HepG2 (cell line): Measurements from ENCODE around the gene ARHGAP45. TPM values are rescaled to one million over a fixed set of nuclear protein-coding genes. Genes with fewer than 3 reads are reported as not detected.

Experiments used
- CCAR2 ChIP-seq: fragments of 200-400 bp; formaldehyde crosslinking; optimal IDR thresholded peaks from 2 replicates; pipeline ENCODE3; 2018; ENCODE audit warnings: low read depth, mild to moderate bottlenecking, low read length, moderate library complexity
- CHD4 ChIP-seq: fragments of 200-600 bp; sonication (generic); IDR thresholded peaks from 2 replicates; pipeline ENCODE4 v1.7.0; 2017; ENCODE audit warnings: mild to moderate bottlenecking, low read length, borderline replicate concordance
- MIER2 ChIP-seq: IDR thresholded peaks from 2 replicates; pipeline ENCODE4 v1.6.1; 2016; ENCODE audit warnings: missing biosample characterization, missing genetic modification reagents
- NFE2 ChIP-seq: sonication (generic); formaldehyde crosslinking; IDR thresholded peaks from 2 replicates; pipeline ENCODE4 v1.4.0; 2020; ENCODE audit warnings: missing genetic modification reagents
- POLR2AphosphoS5 ChIP-seq: IDR thresholded peaks from 2 replicates; pipeline ENCODE4 v1.6.1; 2012; ENCODE audit warnings: low read depth, low read length
- RARG ChIP-seq: sonication (generic); formaldehyde crosslinking; IDR thresholded peaks from 2 replicates; pipeline ENCODE4 v1.4.0; 2020; ENCODE audit warnings: low read depth, mild to moderate bottlenecking, missing genetic modification reagents
- RBFOX2 ChIP-seq: fragments of 200-400 bp; formaldehyde crosslinking; IDR thresholded peaks from 2 replicates; pipeline ENCODE4 v1.6.1; 2017; ENCODE audit warnings: low read depth, mild to moderate bottlenecking, low read length
- REXO4 ChIP-seq: sonication (generic); formaldehyde crosslinking; IDR thresholded peaks from 2 replicates; pipeline ENCODE4 v1.8.0; 2022; ENCODE audit warnings: missing genetic modification reagents, mild to moderate bottlenecking, borderline replicate concordance
- SP2 ChIP-seq: sonication (generic); formaldehyde crosslinking; IDR thresholded peaks from 2 replicates; pipeline ENCODE4 v1.5.1; 2020; ENCODE audit warnings: mild to moderate bottlenecking, missing genetic modification reagents
- ZC3H13 ChIP-seq: sonication (generic); formaldehyde crosslinking; IDR thresholded peaks from 2 replicates; pipeline ENCODE4 v1.8.1; 2023; ENCODE audit warnings: mild to moderate bottlenecking, missing genetic modification reagents, moderate library complexity
- ZFP1 ChIP-seq: IDR thresholded peaks from 2 replicates; pipeline ENCODE4 v1.6.1; 2016
- ZKSCAN8 ChIP-seq: IDR thresholded peaks from 2 replicates; pipeline ENCODE4 v1.6.1; 2016; ENCODE audit warnings: borderline replicate concordance, missing genetic modification reagents, missing compliant biosample characterization
- ZNF12 ChIP-seq: sonication (generic); formaldehyde crosslinking; IDR thresholded peaks from 2 replicates; pipeline ENCODE4 v1.5.0; 2020; ENCODE audit warnings: missing genetic modification reagents
- ZNF224 ChIP-seq: sonication (generic); formaldehyde crosslinking; IDR thresholded peaks from 2 replicates; pipeline ENCODE4 v1.5.0; 2020; ENCODE audit warnings: mild to moderate bottlenecking, missing genetic modification reagents
- ZNF282 ChIP-seq: fragments of 450-650 bp; IDR thresholded peaks from 2 replicates; pipeline ENCODE4 v1.6.1; 2018; ENCODE audit not compliant: partially characterized antibody
- ZNF614 ChIP-seq: IDR thresholded peaks from 2 replicates; pipeline ENCODE4 v1.6.1; 2018; ENCODE audit warnings: missing biosample characterization, missing genetic modification reagents, inconsistent platforms, borderline replicate concordance
- ZNF766 ChIP-seq: sonication (generic); formaldehyde crosslinking; IDR thresholded peaks from 2 replicates; pipeline ENCODE4 v1.5.0; 2020; ENCODE audit warnings: missing genetic modification reagents, borderline replicate concordance
- ZNF850 ChIP-seq: sonication (generic); formaldehyde crosslinking; conservative IDR thresholded peaks from 2 replicates; pipeline ENCODE4 v1.9.0; 2021; ENCODE audit warnings: mild to moderate bottlenecking, missing genetic modification reagents
- ZSCAN9 ChIP-seq: IDR thresholded peaks from 2 replicates; pipeline ENCODE4 v1.6.1; 2016; ENCODE audit warnings: borderline replicate concordance
- polyA plus RNA-seq, 8 experiments: library from polyadenylated mRNA; depleted of rRNA in 3 of 8; stranded (reverse) in 7 of 8; unstranded in 1 of 8; fragments of >200 nt; fragmentation: Illumina TruSeq in 4 of 8; extraction: Trizol in 4 of 8; gene quantifications; 2 replicates each; pipeline versions ENCODE4 v1.2.1 to v1.2.3, GENCODE V29; 2011 to 2016; ENCODE audit warnings: low read depth in 4 of 8, missing spikeins in 1 of 8, mixed read lengths in 1 of 8; ENCODE audit not compliant: insufficient read depth in 1 of 8
- total RNA-seq, 5 experiments: library from RNA; depleted of rRNA; stranded (reverse); fragments of >200 nt; fragmentation: Illumina TruSeq; extraction: Trizol; gene quantifications; 2 replicates each; pipeline ENCODE4 v1.2.3, GENCODE V29; 2016; ENCODE audit warnings: low read depth in 1 of 5
- TF ChIP-seq, protein P1 (sequence below): sonication (generic); formaldehyde crosslinking; IDR thresholded peaks from 2 replicates; pipeline ENCODE4 v1.5.1; 2020; ENCODE audit warnings: mild to moderate bottlenecking, missing genetic modification reagents, borderline replicate concordance
- TF ChIP-seq, protein P2 (sequence below): sonication (generic); formaldehyde crosslinking; IDR thresholded peaks from 2 replicates; pipeline ENCODE4 v1.5.1; 2020; ENCODE audit warnings: missing genetic modification reagents, mild to moderate bottlenecking, borderline replicate concordance
- TF ChIP-seq, protein P3 (sequence below): sonication (generic); formaldehyde crosslinking; IDR thresholded peaks from 2 replicates; pipeline ENCODE4 v1.4.0; 2020; ENCODE audit warnings: missing genetic modification reagents; ENCODE audit errors: not compliant biosample characterization
- TF ChIP-seq, protein P4 (sequence below): sonication (generic); formaldehyde crosslinking; IDR thresholded peaks from 2 replicates; pipeline ENCODE4 v1.4.0; 2020; ENCODE audit warnings: missing genetic modification reagents

Gene ARHGAP45
- total and polyA plus RNA-seq, 2 of the 13 experiments (the other 11 are each of a cell fraction or from before 2014, with no cell fraction given), result 0.84 to 32.0 TPM

DNA sequence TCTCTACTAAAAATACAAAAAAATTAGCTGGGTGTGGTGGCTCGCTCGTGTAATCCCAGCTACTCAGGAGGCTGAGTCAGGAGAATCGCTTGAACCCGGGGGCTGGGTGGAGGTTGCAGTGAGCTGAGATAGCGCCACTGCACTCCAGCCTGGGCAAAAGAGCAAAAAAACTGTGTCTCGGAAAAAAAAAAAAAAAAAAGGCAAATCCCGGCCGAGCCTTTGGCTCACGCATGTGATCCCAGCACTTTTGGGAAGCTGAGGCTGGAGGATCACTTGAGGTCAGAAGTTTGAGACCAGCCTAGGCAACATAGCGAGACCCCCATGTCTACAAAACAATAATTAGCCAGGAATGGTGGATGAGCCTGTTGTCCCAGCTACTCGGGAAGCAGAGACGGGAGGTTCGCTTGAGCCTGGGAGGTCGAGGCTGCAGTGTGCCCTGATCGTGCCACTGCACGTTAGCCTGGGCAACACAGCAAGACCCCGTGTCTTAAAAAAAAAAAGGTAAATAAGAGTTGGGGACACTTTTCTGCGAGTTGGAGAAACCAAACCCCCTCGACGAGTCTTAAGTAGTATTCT lies 36.3 kb downstream of the ARHGAP45 start (continued):
- TF ChIP-seq ZNF12 (CRISPR knock-in tag), result no peak
- TF ChIP-seq CCAR2, result no peak
- TF ChIP-seq ZNF850 (CRISPR knock-in tag), result no peak
- TF ChIP-seq, protein P1, sequence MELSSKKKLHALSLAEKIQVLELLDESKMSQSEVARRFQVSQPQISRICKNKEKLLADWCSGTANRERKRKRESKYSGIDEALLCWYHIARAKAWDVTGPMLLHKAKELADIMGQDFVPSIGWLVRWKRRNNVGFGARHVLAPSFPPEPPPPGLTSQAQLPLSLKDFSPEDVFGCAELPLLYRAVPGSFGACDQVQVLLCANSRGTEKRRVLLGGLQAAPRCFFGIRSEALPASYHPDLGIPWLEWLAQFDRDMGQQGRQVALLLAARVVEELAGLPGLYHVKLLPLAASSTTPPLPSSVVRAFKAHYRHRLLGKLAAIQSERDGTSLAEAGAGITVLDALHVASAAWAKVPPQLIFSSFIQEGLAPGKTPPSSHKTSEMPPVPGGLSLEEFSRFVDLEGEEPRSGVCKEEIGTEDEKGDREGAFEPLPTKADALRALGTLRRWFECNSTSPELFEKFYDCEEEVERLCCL (CRISPR knock-in tag), result no peak
- TF ChIP-seq CHD4, result peak; percentile 22; the same call in 1 of the 2 replicates
- no peak for TF ChIP-seq ZKSCAN8 (CRISPR knock-in tag)
- peak; percentile 45; the same call in 1 of the 2 replicates for TF ChIP-seq ZNF224
- no peak for TF ChIP-seq POLR2AphosphoS5
- TF ChIP-seq ZSCAN9, result no peak
- TF ChIP-seq ZNF614, result no peak
- TF ChIP-seq SP2 (CRISPR knock-in tag), result no peak
- TF ChIP-seq ZC3H13 (CRISPR knock-in tag), result peak; percentile 9; the same call in 1 of the 2 replicates
- no peak for TF ChIP-seq RBFOX2
- TF ChIP-seq, protein P2, sequence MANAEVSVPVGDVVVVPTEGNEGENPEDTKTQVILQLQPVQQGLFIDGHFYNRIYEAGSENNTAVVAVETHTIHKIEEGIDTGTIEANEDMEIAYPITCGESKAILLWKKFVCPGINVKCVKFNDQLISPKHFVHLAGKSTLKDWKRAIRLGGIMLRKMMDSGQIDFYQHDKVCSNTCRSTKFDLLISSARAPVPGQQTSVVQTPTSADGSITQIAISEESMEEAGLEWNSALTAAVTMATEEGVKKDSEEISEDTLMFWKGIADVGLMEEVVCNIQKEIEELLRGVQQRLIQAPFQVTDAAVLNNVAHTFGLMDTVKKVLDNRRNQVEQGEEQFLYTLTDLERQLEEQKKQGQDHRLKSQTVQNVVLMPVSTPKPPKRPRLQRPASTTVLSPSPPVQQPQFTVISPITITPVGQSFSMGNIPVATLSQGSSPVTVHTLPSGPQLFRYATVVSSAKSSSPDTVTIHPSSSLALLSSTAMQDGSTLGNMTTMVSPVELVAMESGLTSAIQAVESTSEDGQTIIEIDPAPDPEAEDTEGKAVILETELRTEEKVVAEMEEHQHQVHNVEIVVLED (CRISPR knock-in tag), result no peak
- TF ChIP-seq ZNF282, result no peak
- TF ChIP-seq MIER2, result no peak
- TF ChIP-seq, protein P3, sequence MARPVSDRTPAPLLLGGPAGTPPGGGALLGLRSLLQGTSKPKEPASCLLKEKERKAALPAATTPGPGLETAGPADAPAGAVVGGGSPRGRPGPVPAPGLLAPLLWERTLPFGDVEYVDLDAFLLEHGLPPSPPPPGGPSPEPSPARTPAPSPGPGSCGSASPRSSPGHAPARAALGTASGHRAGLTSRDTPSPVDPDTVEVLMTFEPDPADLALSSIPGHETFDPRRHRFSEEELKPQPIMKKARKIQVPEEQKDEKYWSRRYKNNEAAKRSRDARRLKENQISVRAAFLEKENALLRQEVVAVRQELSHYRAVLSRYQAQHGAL (CRISPR knock-in tag), result no peak
- TF ChIP-seq, protein P4, sequence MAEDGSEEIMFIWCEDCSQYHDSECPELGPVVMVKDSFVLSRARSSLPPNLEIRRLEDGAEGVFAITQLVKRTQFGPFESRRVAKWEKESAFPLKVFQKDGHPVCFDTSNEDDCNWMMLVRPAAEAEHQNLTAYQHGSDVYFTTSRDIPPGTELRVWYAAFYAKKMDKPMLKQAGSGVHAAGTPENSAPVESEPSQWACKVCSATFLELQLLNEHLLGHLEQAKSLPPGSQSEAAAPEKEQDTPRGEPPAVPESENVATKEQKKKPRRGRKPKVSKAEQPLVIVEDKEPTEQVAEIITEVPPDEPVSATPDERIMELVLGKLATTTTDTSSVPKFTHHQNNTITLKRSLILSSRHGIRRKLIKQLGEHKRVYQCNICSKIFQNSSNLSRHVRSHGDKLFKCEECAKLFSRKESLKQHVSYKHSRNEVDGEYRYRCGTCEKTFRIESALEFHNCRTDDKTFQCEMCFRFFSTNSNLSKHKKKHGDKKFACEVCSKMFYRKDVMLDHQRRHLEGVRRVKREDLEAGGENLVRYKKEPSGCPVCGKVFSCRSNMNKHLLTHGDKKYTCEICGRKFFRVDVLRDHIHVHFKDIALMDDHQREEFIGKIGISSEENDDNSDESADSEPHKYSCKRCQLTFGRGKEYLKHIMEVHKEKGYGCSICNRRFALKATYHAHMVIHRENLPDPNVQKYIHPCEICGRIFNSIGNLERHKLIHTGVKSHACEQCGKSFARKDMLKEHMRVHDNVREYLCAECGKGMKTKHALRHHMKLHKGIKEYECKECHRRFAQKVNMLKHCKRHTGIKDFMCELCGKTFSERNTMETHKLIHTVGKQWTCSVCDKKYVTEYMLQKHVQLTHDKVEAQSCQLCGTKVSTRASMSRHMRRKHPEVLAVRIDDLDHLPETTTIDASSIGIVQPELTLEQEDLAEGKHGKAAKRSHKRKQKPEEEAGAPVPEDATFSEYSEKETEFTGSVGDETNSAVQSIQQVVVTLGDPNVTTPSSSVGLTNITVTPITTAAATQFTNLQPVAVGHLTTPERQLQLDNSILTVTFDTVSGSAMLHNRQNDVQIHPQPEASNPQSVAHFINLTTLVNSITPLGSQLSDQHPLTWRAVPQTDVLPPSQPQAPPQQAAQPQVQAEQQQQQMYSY (CRISPR knock-in tag), result no peak
- TF ChIP-seq ZNF766 (CRISPR knock-in tag), result no peak
- TF ChIP-seq ZFP1 (CRISPR knock-in tag), result no peak
- no peak for TF ChIP-seq NFE2 (CRISPR knock-in tag)
- no peak for TF ChIP-seq REXO4 (CRISPR knock-in tag)
- TF ChIP-seq RARG (CRISPR knock-in tag), result no peak
